RWPE2 (cell line): Measurements from ENCODE around the gene AGRN.

Source experiments
- ATAC-seq: fragments of 200-7000 bp; cut with Tn5 transposase; 3 replicates; pipeline ENCODE4 v1.9.1; 2021; ENCODE audit warnings: low read depth
- DNase-seq: peaks from one replicate; pipeline ENCODE4 v3.0.0-alpha.2; 2020; ENCODE audit warnings: low spot score
- H3K27ac ChIP-seq: fragments of 450-650 bp; 2 replicates; pipeline ENCODE4 v1.5.1; 2017; ENCODE audit warnings: mild to moderate bottlenecking; ENCODE audit not compliant: poor library complexity, severe bottlenecking
- H3K27me3 ChIP-seq: fragments of 250-450 bp; sonication (Bioruptor Pico); 2 replicates; pipeline ENCODE4 v1.5.1; 2021; ENCODE audit warnings: mild to moderate bottlenecking, moderate library complexity; ENCODE audit not compliant: insufficient read depth, poor library complexity, severe bottlenecking
- H3K36me3 ChIP-seq: fragments of 250-450 bp; sonication (Bioruptor Pico); 2 replicates; pipeline ENCODE4 v1.5.1; 2020; ENCODE audit warnings: low read depth, mild to moderate bottlenecking, moderate library complexity
- H3K4me1 ChIP-seq: fragments of 250-450 bp; sonication (Bioruptor Pico); 2 replicates; pipeline ENCODE4 v1.5.1; 2021; ENCODE audit warnings: mild to moderate bottlenecking, moderate library complexity; ENCODE audit not compliant: insufficient read depth, poor library complexity, severe bottlenecking
- H3K4me3 ChIP-seq: fragments of 250-450 bp; sonication (Bioruptor Pico); 2 replicates; pipeline ENCODE4 v1.5.1; 2021; ENCODE audit warnings: mild to moderate bottlenecking, moderate library complexity; ENCODE audit not compliant: severe bottlenecking
- H3K9me3 ChIP-seq: fragments of 250-450 bp; sonication (Bioruptor Pico); 2 replicates; pipeline ENCODE4 v1.5.1; 2021; ENCODE audit warnings: mild to moderate bottlenecking, moderate library complexity; ENCODE audit not compliant: severe bottlenecking
- CTCF ChIP-seq: fragments of 450-650 bp; IDR thresholded peaks from one replicate; pipeline ENCODE4 v1.5.1; 2017; ENCODE audit warnings: mild to moderate bottlenecking, moderate library complexity; ENCODE audit not compliant: poor library complexity, severe bottlenecking

The AGRN gene

GRCh38 chr1:1003618-1004419, 16.1 kb upstream of the AGRN start:
- ATAC-seq (no peak), DNase-seq (peak; percentile 29)
- no peaks in the 10 kb centered on the region for H3K9me3 ChIP-seq
- no peaks in the 10 kb centered on the region for H3K27me3 ChIP-seq
- no peak for TF ChIP-seq CTCF
- no peak overlapping the region for H3K27ac ChIP-seq
- peaks cover 6% of the 10 kb centered on the region for H3K4me1 ChIP-seq
- no peak overlapping the region for H3K4me3 ChIP-seq
- no peaks in the 10 kb centered on the region for H3K36me3 ChIP-seq

GRCh38 chr1:1004420-1004779, 15.5 kb upstream of the AGRN start:
- TF ChIP-seq CTCF: no peak
- DNase-seq (peak; percentile 55), ATAC-seq (no peak)
- Histone ChIP-seq H3K4me3 (no peak overlapping the region), H3K36me3 (no peaks in the 10 kb centered on the region), H3K27me3 (no peaks in the 10 kb centered on the region), H3K4me1 (peaks cover 6% of the 10 kb centered on the region), H3K27ac (no peak overlapping the region), H3K9me3 (no peaks in the 10 kb centered on the region)

GRCh38 chr1:1004780-1005697, 14.9 kb upstream of the AGRN start:
- peaks cover 6% of the 10 kb centered on the region for H3K4me1 ChIP-seq
- H3K27me3 ChIP-seq: no peaks in the 10 kb centered on the region
- peak; percentile 33 for DNase-seq
- no peaks in the 10 kb centered on the region for H3K36me3 ChIP-seq
- no peak for TF ChIP-seq CTCF
- no peak; the same call in 2 of the 3 replicates for ATAC-seq
- H3K9me3 ChIP-seq: no peaks in the 10 kb centered on the region
- no peak overlapping the region for H3K27ac ChIP-seq
- no peak overlapping the region for H3K4me3 ChIP-seq

- peaks cover 6% of the 10 kb centered on the region for H3K4me1 ChIP-seq
- no peak for DNase-seq
- no peak overlapping the region for H3K27ac ChIP-seq
Observed at GRCh38 chr1:1005774-1006304, 14.1 kb upstream of the AGRN start.

More at GRCh38 chr1:1005774-1006304, 14.1 kb upstream of the AGRN start:
- Histone ChIP-seq H3K27me3 (no peaks in the 10 kb centered on the region), H3K36me3 (no peaks in the 10 kb centered on the region), H3K4me3 (no peak overlapping the region), H3K9me3 (no peaks in the 10 kb centered on the region)
- no peak for ATAC-seq
- no peak for TF ChIP-seq CTCF
